ENCODE results near the gene TLN1.

TLN1 gene

GRCh38 chr9:35741740-35742139, 9.7 kb upstream of the TLN1 start:
- H3K36me3 ChIP-seq (ENCODE audit: control insufficient read depth, insufficient read depth, low read length) = peaks cover 64% of the 10 kb centered on the region
- no peak overlapping the region for H3K4me3 ChIP-seq (ENCODE audit: insufficient read depth, low read depth, low read length)
- no peaks in the 10 kb centered on the region for H3K27me3 ChIP-seq (ENCODE audit: control insufficient read depth, insufficient read depth, low read length, poor library complexity, severe bottlenecking)
- no peak overlapping the region for H3K27ac ChIP-seq (ENCODE audit: insufficient read depth, low read depth, low read length, poor library complexity, severe bottlenecking)
- 94 to 98% methylated on average over 7 of the region's 7 CpGs for WGBS, 2 experiments
- peaks cover 7% of the 10 kb centered on the region for H3K4me1 ChIP-seq (ENCODE audit: control insufficient read depth, insufficient read depth, low read length)
- no peaks in the 10 kb centered on the region for H3K9me3 ChIP-seq (ENCODE audit: control insufficient read depth, low read length)

GRCh38 chr9:35740243-35740642, 8.2 kb upstream of the TLN1 start:
- H3K9me3 ChIP-seq (ENCODE audit: control insufficient read depth, low read length) = no peaks in the 10 kb centered on the region
- no peaks in the 10 kb centered on the region for H3K27me3 ChIP-seq (ENCODE audit: control insufficient read depth, insufficient read depth, low read length, poor library complexity, severe bottlenecking)
- H3K27ac ChIP-seq (ENCODE audit: insufficient read depth, low read depth, low read length, poor library complexity, severe bottlenecking) = no peak overlapping the region
- no peak overlapping the region for H3K4me3 ChIP-seq (ENCODE audit: insufficient read depth, low read depth, low read length)
- WGBS, 2 experiments = 90 to 96% methylated on average over 6 of the region's 6 CpGs
- H3K4me1 ChIP-seq (ENCODE audit: control insufficient read depth, insufficient read depth, low read length) = peaks cover 2% of the 10 kb centered on the region
- peaks cover 70% of the 10 kb centered on the region for H3K36me3 ChIP-seq (ENCODE audit: control insufficient read depth, insufficient read depth, low read length)

GRCh38 chr9:35738924-35739323, 6.9 kb upstream of the TLN1 start:
- 94% methylated on average over 7 of the region's 7 CpGs for WGBS, 2 experiments
- H3K27me3 ChIP-seq (ENCODE audit: control insufficient read depth, insufficient read depth, low read length, poor library complexity, severe bottlenecking) = no peaks in the 10 kb centered on the region
- no peaks in the 10 kb centered on the region for H3K9me3 ChIP-seq (ENCODE audit: control insufficient read depth, low read length)
- H3K4me1 ChIP-seq (ENCODE audit: control insufficient read depth, insufficient read depth, low read length) = peaks cover 2% of the 10 kb centered on the region
- peaks cover 65% of the 10 kb centered on the region for H3K36me3 ChIP-seq (ENCODE audit: control insufficient read depth, insufficient read depth, low read length)
- no peak overlapping the region for H3K4me3 ChIP-seq (ENCODE audit: insufficient read depth, low read depth, low read length)
- no peak overlapping the region for H3K27ac ChIP-seq (ENCODE audit: insufficient read depth, low read depth, low read length, poor library complexity, severe bottlenecking)

- Histone ChIP-seq H3K27ac (ENCODE audit: insufficient read depth, low read depth, low read length, poor library complexity, severe bottlenecking) (no peak overlapping the region), H3K4me3 (ENCODE audit: insufficient read depth, low read depth, low read length) (no peak overlapping the region), H3K27me3 (ENCODE audit: control insufficient read depth, insufficient read depth, low read length, poor library complexity, severe bottlenecking) (no peaks in the 10 kb centered on the region), H3K36me3 (ENCODE audit: control insufficient read depth, insufficient read depth, low read length) (peaks cover 61% of the 10 kb centered on the region), H3K9me3 (ENCODE audit: control insufficient read depth, low read length) (no peaks in the 10 kb centered on the region), H3K4me1 (ENCODE audit: control insufficient read depth, insufficient read depth, low read length) (peaks cover 8% of the 10 kb centered on the region)
- 92 to 93% methylated on average over 4 of the region's 4 CpGs for WGBS, 2 experiments
These were observed 6.2 kb upstream of the TLN1 start for GRCh38 chr9:35738186-35738585.

- peaks cover 9% of the 10 kb centered on the region for H3K4me1 ChIP-seq (ENCODE audit: control insufficient read depth, insufficient read depth, low read length)
- no peak overlapping the region for H3K27ac ChIP-seq (ENCODE audit: insufficient read depth, low read depth, low read length, poor library complexity, severe bottlenecking)
- no peak overlapping the region for H3K4me3 ChIP-seq (ENCODE audit: insufficient read depth, low read depth, low read length)
- H3K36me3 ChIP-seq (ENCODE audit: control insufficient read depth, insufficient read depth, low read length) = peaks cover 57% of the 10 kb centered on the region
- no peaks in the 10 kb centered on the region for H3K9me3 ChIP-seq (ENCODE audit: control insufficient read depth, low read length)
- 94 to 97% methylated on average over 7 of the region's 7 CpGs for WGBS, 2 experiments
- H3K27me3 ChIP-seq (ENCODE audit: control insufficient read depth, insufficient read depth, low read length, poor library complexity, severe bottlenecking) = no peaks in the 10 kb centered on the region
These were observed 5.1 kb upstream of the TLN1 start for GRCh38 chr9:35737143-35737542.

GRCh38 chr9:35736201-35736633, 4.2 kb upstream of the TLN1 start:
- Histone ChIP-seq H3K4me3 (ENCODE audit: insufficient read depth, low read depth, low read length) (no peak overlapping the region), H3K9me3 (ENCODE audit: control insufficient read depth, low read length) (no peaks in the 10 kb centered on the region), H3K36me3 (ENCODE audit: control insufficient read depth, insufficient read depth, low read length) (peaks cover 50% of the 10 kb centered on the region), H3K27me3 (ENCODE audit: control insufficient read depth, insufficient read depth, low read length, poor library complexity, severe bottlenecking) (no peaks in the 10 kb centered on the region), H3K27ac (ENCODE audit: insufficient read depth, low read depth, low read length, poor library complexity, severe bottlenecking) (peak overlapping the region; percentile 76), H3K4me1 (ENCODE audit: control insufficient read depth, insufficient read depth, low read length) (peaks cover 9% of the 10 kb centered on the region)
- 63 to 66% methylated on average over 5 of the region's 5 CpGs for WGBS, 2 experiments

- peaks cover 30% of the 10 kb centered on the region for H3K4me1 ChIP-seq (ENCODE audit: control insufficient read depth, insufficient read depth, low read length)
- H3K4me3 ChIP-seq (ENCODE audit: insufficient read depth, low read depth, low read length) = no peak overlapping the region
- 76 to 96% methylated on average over 3 of the region's 3 CpGs for WGBS, 2 experiments
- H3K27ac ChIP-seq (ENCODE audit: insufficient read depth, low read depth, low read length, poor library complexity, severe bottlenecking) = no peak overlapping the region
- H3K36me3 ChIP-seq (ENCODE audit: control insufficient read depth, insufficient read depth, low read length) = peaks cover 33% of the 10 kb centered on the region
- H3K9me3 ChIP-seq (ENCODE audit: control insufficient read depth, low read length) = no peaks in the 10 kb centered on the region
- H3K27me3 ChIP-seq (ENCODE audit: control insufficient read depth, insufficient read depth, low read length, poor library complexity, severe bottlenecking) = no peaks in the 10 kb centered on the region
These were observed 2.1 kb upstream of the TLN1 start for GRCh38 chr9:35734096-35734495.

GRCh38 chr9:35732800-35733541, 976 bp upstream of the TLN1 start:
- WGBS, 2 experiments = 0 to 2% methylated on average over 13 to 14 of the region's 14 CpGs
- Histone ChIP-seq H3K27me3 (ENCODE audit: control insufficient read depth, insufficient read depth, low read length, poor library complexity, severe bottlenecking) (no peaks in the 10 kb centered on the region), H3K9me3 (ENCODE audit: control insufficient read depth, low read length) (no peaks in the 10 kb centered on the region), H3K36me3 (ENCODE audit: control insufficient read depth, insufficient read depth, low read length) (peaks cover 22% of the 10 kb centered on the region), H3K27ac (ENCODE audit: insufficient read depth, low read depth, low read length, poor library complexity, severe bottlenecking) (peak overlapping the region; percentile 83), H3K4me1 (ENCODE audit: control insufficient read depth, insufficient read depth, low read length) (peaks cover 41% of the 10 kb centered on the region), H3K4me3 (ENCODE audit: insufficient read depth, low read depth, low read length) (peak overlapping the region; percentile 67)

GRCh38 chr9:35731415-35732184, 395 bp downstream of the TLN1 start:
- Histone ChIP-seq H3K4me3 (ENCODE audit: insufficient read depth, low read depth, low read length) (peak overlapping the region; percentile 67), H3K27me3 (ENCODE audit: control insufficient read depth, insufficient read depth, low read length, poor library complexity, severe bottlenecking) (no peaks in the 10 kb centered on the region), H3K27ac (ENCODE audit: insufficient read depth, low read depth, low read length, poor library complexity, severe bottlenecking) (peak overlapping the region; percentile 83), H3K4me1 (ENCODE audit: control insufficient read depth, insufficient read depth, low read length) (peaks cover 52% of the 10 kb centered on the region), H3K36me3 (ENCODE audit: control insufficient read depth, insufficient read depth, low read length) (peaks cover 8% of the 10 kb centered on the region), H3K9me3 (ENCODE audit: control insufficient read depth, low read length) (no peaks in the 10 kb centered on the region)
- WGBS, 2 experiments = 1% methylated on average over 47 of the region's 47 CpGs

- WGBS, 2 experiments = 89 to 95% methylated on average over 2 of the region's 2 CpGs
- Histone ChIP-seq H3K27me3 (ENCODE audit: control insufficient read depth, insufficient read depth, low read length, poor library complexity, severe bottlenecking) (no peaks in the 10 kb centered on the region), H3K27ac (ENCODE audit: insufficient read depth, low read depth, low read length, poor library complexity, severe bottlenecking) (no peak overlapping the region), H3K4me1 (ENCODE audit: control insufficient read depth, insufficient read depth, low read length) (peaks cover 58% of the 10 kb centered on the region), H3K9me3 (ENCODE audit: control insufficient read depth, low read length) (no peaks in the 10 kb centered on the region), H3K36me3 (ENCODE audit: control insufficient read depth, insufficient read depth, low read length) (peaks cover 6% of the 10 kb centered on the region), H3K4me3 (ENCODE audit: insufficient read depth, low read depth, low read length) (peak overlapping the region; percentile 67)
These were observed 1.5 kb downstream of the TLN1 start for GRCh38 chr9:35730486-35730854.

Data from ectodermal cell (in vitro differentiated cells).